GM12874 (cell line): ENCODE measurements around the gene ATG10.

Experiments
- CTCF ChIP-seq: IDR thresholded peaks from 2 replicates; pipeline ENCODE4 v1.5.1; 2011; ENCODE audit warnings: low read depth, mild to moderate bottlenecking, control low read depth, low read length, moderate library complexity; ENCODE audit not compliant: insufficient read depth

The ATG10 gene

GRCh38 chr5:82158755-82159413 is 187.1 kb downstream of the ATG10 start:
- TF ChIP-seq CTCF = no peak

- no peak for TF ChIP-seq CTCF
Measured at GRCh38 chr5:82160948-82161347, 189.1 kb downstream of the ATG10 start.

GRCh38 chr5:82162573-82162972 is 190.8 kb downstream of the ATG10 start:
- no peak for TF ChIP-seq CTCF

- no peak for TF ChIP-seq CTCF
Measured at GRCh38 chr5:82163452-82164175, 191.8 kb downstream of the ATG10 start.

- no peak for TF ChIP-seq CTCF
Measured at GRCh38 chr5:82164176-82164976, 192.6 kb downstream of the ATG10 start.

GRCh38 chr5:82164977-82165713 is 193.3 kb downstream of the ATG10 start:
- no peak for TF ChIP-seq CTCF
